Fibroblast of the aortic adventitia (primary cell): ENCODE results near the gene NR3C1. TPM values are rescaled to one million over a fixed set of nuclear protein-coding genes. Genes with fewer than 3 reads are reported as not detected.

Source experiments
- DNase-seq: peaks from one replicate; pipeline ENCODE4 v3.0.0-alpha.2; 2010; ENCODE audit warnings: low read depth
- H3K4me3 ChIP-seq: 2 replicates; pipeline ENCODE4 v1.5.1; 2011; ENCODE audit warnings: low read depth, mild to moderate bottlenecking, control low read depth, low read length, moderate library complexity
- CTCF ChIP-seq: IDR thresholded peaks from 2 replicates; pipeline ENCODE4 v1.5.1; 2011; ENCODE audit warnings: mild to moderate bottlenecking, low read length, control low read depth, inconsistent platforms; ENCODE audit not compliant: insufficient read depth
- total RNA-seq: library from RNA; depleted of rRNA; stranded (reverse); fragments of >200 nt; gene quantifications from 2 replicates; pipeline ENCODE4 v1.2.3, GENCODE V29; 2012; ENCODE audit warnings: low replicate concordance

NR3C1 gene
- total RNA-seq, 1 donor: 132 TPM

- DNase-seq: no peak
- no peak for TF ChIP-seq CTCF
- no peak overlapping the region for H3K4me3 ChIP-seq
These were observed 23.7 kb upstream of the NR3C1 start for GRCh38 chr5:143427122-143427735.

DNA sequence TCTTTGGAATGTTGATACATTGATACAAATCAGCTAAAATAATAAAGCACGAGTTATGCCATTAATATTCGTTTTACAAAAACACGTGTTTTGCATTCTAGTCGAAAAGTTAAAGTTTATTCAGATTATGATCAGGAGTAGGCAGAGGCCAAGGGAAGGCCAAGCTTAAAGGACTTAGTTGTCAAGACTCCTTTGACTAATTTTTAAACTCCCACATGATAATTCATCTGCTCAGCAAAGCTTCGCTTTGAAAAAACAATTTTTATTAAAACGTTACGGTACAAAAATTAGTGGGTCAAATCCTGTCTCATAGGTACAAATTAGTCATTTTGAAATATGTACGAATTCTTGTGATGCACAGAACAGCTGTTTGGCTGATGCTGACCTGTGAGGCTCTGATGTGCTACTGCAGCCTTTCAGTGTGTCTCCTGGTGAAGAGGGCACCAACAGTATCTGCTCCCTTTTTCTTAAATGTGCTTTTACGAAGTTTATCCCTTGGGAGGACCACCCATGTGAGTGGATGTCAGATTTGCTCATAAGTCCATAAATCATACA, 23.0 kb upstream of the NR3C1 start:
- DNase-seq: no peak

DNA sequence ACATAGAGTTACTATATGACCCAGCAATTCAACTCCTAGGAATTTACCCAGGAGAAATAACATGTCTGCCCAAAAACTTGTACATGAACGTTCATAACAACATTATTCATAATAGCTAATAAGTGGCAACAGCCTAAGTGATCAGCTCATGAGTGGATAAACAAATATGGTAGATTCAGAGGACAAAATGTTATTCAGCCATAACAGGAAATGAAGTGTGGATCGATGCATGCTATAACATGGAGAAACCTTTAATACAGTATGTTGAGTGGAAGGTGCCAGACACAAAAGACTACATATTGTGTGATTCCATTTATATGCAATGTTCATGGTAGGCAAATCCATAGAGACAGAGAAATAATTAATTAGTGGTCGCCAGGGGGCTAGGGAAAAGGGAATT, 22.3 kb upstream of the NR3C1 start:
- no peak for TF ChIP-seq CTCF
- no peak for DNase-seq
- H3K4me3 ChIP-seq: no peak overlapping the region

More for the DNA sequence above, 23.0 kb upstream of the NR3C1 start:
- TF ChIP-seq CTCF: no peak
- no peak overlapping the region for H3K4me3 ChIP-seq

DNA sequence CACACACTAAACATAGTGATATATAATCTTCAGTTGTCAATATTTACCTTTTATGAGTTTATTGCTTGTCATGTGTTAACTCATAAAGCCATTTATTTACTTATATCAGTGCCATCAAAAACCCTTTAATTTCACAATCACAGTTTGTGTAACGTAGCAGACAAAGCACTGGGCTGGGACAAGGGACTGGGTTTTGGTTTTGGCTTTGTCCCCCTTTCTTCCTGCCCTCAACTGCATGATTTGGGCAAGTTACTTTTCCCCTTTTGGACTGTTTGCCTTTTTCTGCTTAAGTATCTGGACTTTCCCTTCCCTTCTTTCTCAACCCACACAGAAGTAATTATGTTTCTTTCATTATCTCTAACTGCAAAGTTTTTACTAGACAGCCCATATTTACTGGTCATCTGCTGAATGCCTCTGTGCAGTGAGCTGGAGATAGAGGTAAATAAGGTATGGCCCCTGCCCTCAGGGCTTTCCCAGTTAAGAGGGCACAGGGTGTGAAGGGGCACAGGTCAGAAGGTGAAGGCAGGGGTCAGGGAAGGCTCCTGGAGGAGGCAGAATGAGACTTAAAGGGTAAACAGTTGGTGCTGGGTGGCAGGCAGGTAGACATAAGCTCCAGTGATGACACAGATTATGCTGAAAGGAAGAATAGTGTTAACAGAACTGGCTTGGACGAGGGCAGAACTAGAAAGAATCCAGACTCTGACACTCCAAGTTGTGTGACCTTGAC, 14.8 kb upstream of the NR3C1 start:
- no peak for DNase-seq
- no peak for TF ChIP-seq CTCF

GRCh38 chr5:143417503-143418139, 14.1 kb upstream of the NR3C1 start:
- no peak for DNase-seq
- no peak overlapping the region for H3K4me3 ChIP-seq
- TF ChIP-seq CTCF: no peak

More for the DNA sequence above, 14.8 kb upstream of the NR3C1 start:
- H3K4me3 ChIP-seq: no peak overlapping the region

DNA sequence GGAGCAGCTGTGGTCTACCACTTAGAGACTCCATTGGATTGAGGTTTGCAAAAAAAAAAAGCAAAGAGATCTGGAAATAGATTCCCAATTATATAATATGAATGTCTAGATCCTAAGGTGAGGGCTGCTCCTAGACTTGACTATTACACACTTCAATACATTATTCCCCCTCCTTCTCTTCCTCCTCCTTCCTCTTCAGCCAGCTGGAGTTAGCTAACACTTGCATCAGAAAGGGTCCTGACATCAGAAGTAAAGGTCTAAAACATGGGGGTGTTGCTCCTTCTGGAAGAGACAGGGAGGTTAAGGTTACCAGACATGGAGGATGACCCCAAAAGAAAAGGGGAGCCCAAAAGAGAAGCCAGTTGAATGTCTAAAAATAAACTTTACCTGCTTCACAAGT, 12.9 kb upstream of the NR3C1 start:
- no peak for TF ChIP-seq CTCF
- H3K4me3 ChIP-seq: no peak overlapping the region
- no peak for DNase-seq
